Heart right ventricle (tissue), 16 donors: ENCODE measurements around the gene LRIT1. TPM values are rescaled to one million over a fixed set of nuclear protein-coding genes. Genes with fewer than 3 reads are reported as not detected.

Source experiments
- ATAC-seq, 8 donors: fragments of 200-7000 bp; cut with Tn5 transposase; one replicate each; pipeline ENCODE4 v1.9.1; 2020; ENCODE audit warnings: mild to moderate bottlenecking in 8 of 8, moderate library complexity in 8 of 8, moderate number of reproducible peaks in 1 of 8
- DNase-seq, 2 donors: peaks; one replicate each; pipeline ENCODE4 v3.0.0-alpha.2; 2020
- H3K27ac ChIP-seq, 10 donors: fragments of 200-600 bp; sonication (generic) in 2 of 10; one replicate each; pipeline versions ENCODE4 v1.5.0 to v1.8.0; 2020 to 2022; ENCODE audit warnings: mild to moderate bottlenecking in 3 of 10
- H3K27me3 ChIP-seq, 7 donors: fragments of 200-600 bp; one replicate each; pipeline ENCODE4 v1.8.0; 2021 to 2022; ENCODE audit warnings: mild to moderate bottlenecking in 2 of 7
- H3K36me3 ChIP-seq, 9 donors: fragments of 200-600 bp; sonication (generic) in 1 of 9; one replicate each; pipeline versions ENCODE4 v1.5.0 to v1.8.0; 2020 to 2022; ENCODE audit warnings: mild to moderate bottlenecking in 2 of 9
- H3K4me1 ChIP-seq, 9 donors: fragments of 200-600 bp; sonication (generic) in 1 of 9; one replicate each; pipeline versions ENCODE4 v1.5.0 to v1.8.0; 2020 to 2022; ENCODE audit warnings: mild to moderate bottlenecking in 4 of 9
- H3K4me3 ChIP-seq, 10 donors: fragments of 200-600 bp; sonication (generic) in 2 of 10; one replicate each; pipeline versions ENCODE4 v1.5.0 to v1.8.0; 2020 to 2022; ENCODE audit warnings: mild to moderate bottlenecking in 7 of 10, moderate library complexity in 2 of 10
- H3K9me3 ChIP-seq, 11 donors: fragments of 200-600 bp in 10 of 11; sonication (generic) in 2 of 11; one replicate each; pipeline versions ENCODE4 v1.5.0 to v1.8.0; 2013 to 2022; ENCODE audit warnings: mild to moderate bottlenecking in 2 of 11, control low read depth in 1 of 11, moderate library complexity in 1 of 11
- CTCF ChIP-seq, 9 donors: fragments of 200-600 bp; sonication (generic) in 2 of 9; IDR thresholded peaks; one replicate each; pipeline versions ENCODE4 v1.5.0 to v1.8.0; 2021 to 2022; ENCODE audit warnings: antibody characterized with exemption in 9 of 9, mild to moderate bottlenecking in 5 of 9, moderate library complexity in 1 of 9
- whole genome bisulfite sequencing, 2 donors: extraction: QIAGEN DNeasy Blood & Tissue Kit; methylation state at CpG; one replicate each; pipeline ENCODE4 v1.1.7; 2013; ENCODE audit warnings: inconsistent platforms in 1 of 2; 5-methylcytosine and 5-hydroxymethylcytosine counted together
- intact Hi-C, 10 donors: fragments of 100-400 bp; cut with DNase I; formaldehyde crosslinking; loops; one replicate each; pipeline versions ENCODE4 v1.11.1 to v1.14.2; 2022
- long read RNA-seq, 3 donors: library from polyadenylated mRNA; unstranded; transcript quantifications; one replicate each; pipeline ENCODE4 v2.0.0, GENCODE V29; 2020 to 2021
- polyA plus RNA-seq, 2 donors: library from polyadenylated mRNA; stranded (reverse); fragments of 200-250 nt; gene quantifications; one replicate each; pipeline ENCODE4 v1.2.3, GENCODE V29; 2013
- total RNA-seq, 10 donors: library from RNA; stranded (reverse); fragmentation: NEBNext Ultra II Directional in 3 of 10; extraction: Animal tissue kit (Norgen Biotek cat#: 25700) in 3 of 10; gene quantifications; one replicate each; pipeline versions ENCODE4 v1.2.1 to v1.2.4, GENCODE V29; 2021 to 2023
- donor health status: Arrhythmogenic right ventricular cardiomyopathy.
- donor health status: ischemic (EF 13 %, LVEDD 7.1; RV severe dilation, severe dysfunction).
- donor health status: healthy with polysubstance abuse.
- donor health status: DM: no; HTN: yes; CAD: no.
- donor health status: DM: no; HTN: no; CAD: no.
- donor health status: ischemic (EF 25% LVEDD 6.9; RV normal size, moderate dysfunction).
- donor health status: ischemic (EF 25% LVEDD 5.7; RV mildly dilated, moderate dysfunction).
- donor health status: healthy.
- donor health status: DM: yes; HTN: yes; CAD: no.
- donor health status: Ischemic cardiomyopathy.
- donor health status: ischemic (EF 35%, LVEDD 5.7; RV mildly dilated, moderate dysfunction).
- donor health status: nonischemic (EF 11% LVEDD 7.7; RV severe dilation, severe dysfunction).
- donor health status: DM: yes; HTN: yes; CAD: no.
- donor health status: PGD.
- donor health status: ischemic (EF 29% LVEDD 5.4; RV normal size, mild dysfunction).
- donor health status: nonischemic (EF 23%, LVEDD 6.1; RV moderate dilation, normal function).

The LRIT1 gene
- total RNA-seq (under 1 TPM in 2 of 10 donors, not detected in 8; 0.10 to 0.17 TPM), polyA plus RNA-seq (not detected)
- long read RNA-seq, donor 1 = 0 reads
- long read RNA-seq, donor 2, partial matches to known transcripts = 1 of 1 reads
- long read RNA-seq, donor 2, other reads (novel, unspliced or antisense) = 0 of 1 reads
- long read RNA-seq, donor 3 = 0 reads

- intact Hi-C loops = no loop called here
- no peak for TF ChIP-seq CTCF (IDR thresholded peaks at IDR 0.05)
- 86 to 87% methylated on average over 13 of the region's 13 CpGs for WGBS, 2 donors
- no peaks in the 10 kb centered on the region for H3K4me1 ChIP-seq
- H3K4me3 ChIP-seq = no peak within 1 kb of the TSS
- ATAC-seq (no peak), DNase-seq (no peak)
- H3K27me3 ChIP-seq = peaks cover 0 to 28% (median 8%) of the 10 kb centered on the region in 7 donors
- no peaks in the 10 kb centered on the region for H3K36me3 ChIP-seq
- H3K27ac ChIP-seq = peak within 1 kb of the TSS in 1 of 10 donors; percentile 22
- no peaks in the 10 kb centered on the region for H3K9me3 ChIP-seq
Observed at GRCh38 chr10:84241185-84241790, at the start of gene LRIT1. TSS of gene LRIT1 (minus strand) at chr10:84241546. CDS start at chr10:84241439, 107 bp downstream.

- DNase-seq (no peak), ATAC-seq (no peak)
- no peak overlapping the region for H3K4me3 ChIP-seq
- no peak overlapping the region for H3K27ac ChIP-seq
- TF ChIP-seq CTCF (IDR thresholded peaks at IDR 0.05) = no peak
- 59 to 67% methylated on average over 3 of the region's 3 CpGs for WGBS, 2 donors
- peaks cover 0 to 8% (median 0%) of the 10 kb centered on the region in 9 donors for H3K4me1 ChIP-seq
- no peaks in the 10 kb centered on the region for H3K36me3 ChIP-seq
- H3K27me3 ChIP-seq = no peaks in the 10 kb centered on the region
- intact Hi-C loops = no loop called here
- H3K9me3 ChIP-seq = no peaks in the 10 kb centered on the region
Observed at GRCh38 chr10:84290235-84290634, 48.9 kb upstream of the LRIT1 start.

GRCh38 chr10:84289521-84290200, 48.3 kb upstream of the LRIT1 start:
- Histone ChIP-seq H3K27ac (no peak overlapping the region), H3K4me3 (no peak overlapping the region), H3K9me3 (no peaks in the 10 kb centered on the region), H3K27me3 (no peaks in the 10 kb centered on the region), H3K36me3 (no peaks in the 10 kb centered on the region), H3K4me1 (peaks cover 0 to 2% (median 0%) of the 10 kb centered on the region in 9 donors)
- ATAC-seq (no peak), DNase-seq (no peak)
- intact Hi-C loops = no loop called here
- TF ChIP-seq CTCF (IDR thresholded peaks at IDR 0.05) = no peak
- 66 to 70% methylated on average over 1 of the region's 1 CpG for WGBS, 2 donors

- no peak for TF ChIP-seq CTCF (IDR thresholded peaks at IDR 0.05)
- no peak overlapping the region for H3K27ac ChIP-seq
- intact Hi-C loops = no loop called here
- ATAC-seq (no peak), DNase-seq (no peak)
- no peaks in the 10 kb centered on the region for H3K27me3 ChIP-seq
- H3K4me3 ChIP-seq = no peak overlapping the region
- H3K9me3 ChIP-seq = no peaks in the 10 kb centered on the region
- H3K4me1 ChIP-seq = no peaks in the 10 kb centered on the region
- whole genome bisulfite sequencing, 2 donors = 87 to 92% methylated on average over 1 of the region's 1 CpG
- no peaks in the 10 kb centered on the region for H3K36me3 ChIP-seq
Observed at GRCh38 chr10:84288151-84288550, 46.8 kb upstream of the LRIT1 start.
